Cardiac fibroblast (primary cell): ENCODE data around the gene MAD1L1.

Source experiments
- DNase-seq, 2 donors: peaks; one replicate each; pipeline versions ENCODE4 v3.0.0 to v3.0.0-alpha.2; 2010; ENCODE audit warnings: low read depth in 2 of 2
- H3K4me3 ChIP-seq, 2 donors: replicated peaks in 1 of 2; 1 replicate in 1 of 2; 2 replicates in 1 of 2; pipeline ENCODE4 v1.5.1; 2011; ENCODE audit warnings: low read depth in 2 of 2, low read length in 2 of 2, mild to moderate bottlenecking in 2 of 2, moderate library complexity in 1 of 2
- CTCF ChIP-seq: IDR thresholded peaks from one replicate; pipeline ENCODE4 v1.5.1; 2011; ENCODE audit warnings: low read depth, mild to moderate bottlenecking, low read length, inconsistent platforms

MAD1L1 gene

GRCh38 chr7:2082139-2082998 lies 150.4 kb downstream of the MAD1L1 start:
- peak; percentile 73 to 81 for DNase-seq
- H3K4me3 ChIP-seq: no peak overlapping the region

GRCh38 chr7:2081526-2082135 lies 151.1 kb downstream of the MAD1L1 start:
- no peak for TF ChIP-seq CTCF
- H3K4me3 ChIP-seq: no peak overlapping the region
- no peak for DNase-seq

More at GRCh38 chr7:2082139-2082998, 150.4 kb downstream of the MAD1L1 start:
- TF ChIP-seq CTCF: no peak

- TF ChIP-seq CTCF: no peak
- no peak overlapping the region for H3K4me3 ChIP-seq
- no peak for DNase-seq
Measured at GRCh38 chr7:2080477-2080876, 152.3 kb downstream of the MAD1L1 start.

GRCh38 chr7:2080060-2080387 lies 152.7 kb downstream of the MAD1L1 start:
- no peak for TF ChIP-seq CTCF
- H3K4me3 ChIP-seq: no peak overlapping the region
- no peak for DNase-seq

- H3K4me3 ChIP-seq: no peak overlapping the region
- TF ChIP-seq CTCF: no peak
- no peak for DNase-seq
Measured at GRCh38 chr7:2079332-2080059, 153.2 kb downstream of the MAD1L1 start.

GRCh38 chr7:2078899-2079298 lies 153.8 kb downstream of the MAD1L1 start:
- DNase-seq: no peak

More at GRCh38 chr7:2078899-2079298, 153.8 kb downstream of the MAD1L1 start:
- TF ChIP-seq CTCF: no peak
- no peak overlapping the region for H3K4me3 ChIP-seq
